IPS-15b (cell line): ENCODE measurements around the gene CD164.
"Not testable (repeated sequence)": the region's sequence is repeated elsewhere in the genome, so short reads cannot be mapped to it uniquely, and the experiment has no call there.

Experiments used
- H3K27me3 ChIP-seq: one replicate; pipeline ENCODE4 v1.6.1; 2013; ENCODE audit warnings: low read length; ENCODE audit not compliant: control insufficient read depth, insufficient read depth
- H3K36me3 ChIP-seq: one replicate; pipeline ENCODE4 v1.6.1; 2013; ENCODE audit warnings: low read length; ENCODE audit not compliant: control insufficient read depth, insufficient read depth
- H3K4me1 ChIP-seq: one replicate; pipeline ENCODE4 v1.6.1; 2013; ENCODE audit warnings: mild to moderate bottlenecking, low read length; ENCODE audit not compliant: control insufficient read depth, insufficient read depth
- H3K4me3 ChIP-seq: one replicate; pipeline ENCODE4 v1.5.1; 2013; ENCODE audit warnings: low read depth, low read length
- H3K9ac ChIP-seq: one replicate; pipeline ENCODE4 v1.6.1; 2013; ENCODE audit warnings: low read depth, mild to moderate bottlenecking, low read length
- H3K9me3 ChIP-seq: one replicate; pipeline ENCODE4 v1.6.1; 2013; ENCODE audit warnings: mild to moderate bottlenecking, low read length; ENCODE audit not compliant: control insufficient read depth, insufficient read depth

CD164 gene

GRCh38 chr6:109372130-109372529 is 10.1 kb downstream of the CD164 start:
- Histone ChIP-seq H3K9ac (no peak overlapping the region), H3K9me3 (no peaks in the 10 kb centered on the region), H3K4me3 (no peak overlapping the region), H3K27me3 (no peaks in the 10 kb centered on the region), H3K4me1 (no peaks in the 10 kb centered on the region), H3K36me3 (peaks cover 9% of the 10 kb centered on the region)

GRCh38 chr6:109370792-109371191 is 11.5 kb downstream of the CD164 start:
- Histone ChIP-seq H3K36me3 (no peaks in the 10 kb centered on the region), H3K4me3 (no peak overlapping the region), H3K9me3 (no peaks in the 10 kb centered on the region)

GRCh38 chr6:109370336-109370735 is 11.9 kb downstream of the CD164 start:
- no peaks in the 10 kb centered on the region for H3K36me3 ChIP-seq

More at GRCh38 chr6:109370792-109371191, 11.5 kb downstream of the CD164 start:
- Histone ChIP-seq H3K4me1 (no peaks in the 10 kb centered on the region), H3K27me3 (no peaks in the 10 kb centered on the region), H3K9ac (no peak overlapping the region)

GRCh38 chr6:109369728-109370127 is 12.5 kb downstream of the CD164 start:
- H3K9ac ChIP-seq, result no peak overlapping the region
- no peaks in the 10 kb centered on the region for H3K27me3 ChIP-seq
- no peak overlapping the region for H3K4me3 ChIP-seq
- H3K4me1 ChIP-seq, result no peaks in the 10 kb centered on the region
- no peaks in the 10 kb centered on the region for H3K9me3 ChIP-seq
- H3K36me3 ChIP-seq, result no peaks in the 10 kb centered on the region

More at GRCh38 chr6:109370336-109370735, 11.9 kb downstream of the CD164 start:
- Histone ChIP-seq H3K9me3 (no peaks in the 10 kb centered on the region), H3K9ac (no peak overlapping the region), H3K4me1 (no peaks in the 10 kb centered on the region), H3K4me3 (no peak overlapping the region), H3K27me3 (no peaks in the 10 kb centered on the region)

GRCh38 chr6:109364382-109365078 is 17.7 kb downstream of the CD164 start:
- H3K9me3 ChIP-seq, H3K4me1 ChIP-seq, H3K36me3 ChIP-seq, H3K27me3 ChIP-seq, H3K4me3 ChIP-seq, H3K9ac ChIP-seq: not testable (repeated sequence)

GRCh38 chr6:109363753-109364152 is 18.5 kb downstream of the CD164 start:
- Histone ChIP-seq H3K9me3 (no peaks in the 10 kb centered on the region), H3K4me1 (no peaks in the 10 kb centered on the region), H3K4me3 (no peak overlapping the region), H3K27me3 (no peaks in the 10 kb centered on the region), H3K36me3 (no peaks in the 10 kb centered on the region), H3K9ac (no peak overlapping the region)

- Histone ChIP-seq H3K9me3 (no peaks in the 10 kb centered on the region), H3K4me3 (no peak overlapping the region), H3K4me1 (no peaks in the 10 kb centered on the region), H3K27me3 (no peaks in the 10 kb centered on the region), H3K9ac (no peak overlapping the region), H3K36me3 (no peaks in the 10 kb centered on the region)
Measured at GRCh38 chr6:109362102-109362884, 20.0 kb downstream of the CD164 start.

GRCh38 chr6:109360791-109361190 is 21.5 kb downstream of the CD164 start:
- no peak overlapping the region for H3K9ac ChIP-seq
- no peaks in the 10 kb centered on the region for H3K36me3 ChIP-seq
- H3K4me1 ChIP-seq, result no peaks in the 10 kb centered on the region
- H3K27me3 ChIP-seq, result no peaks in the 10 kb centered on the region
- H3K4me3 ChIP-seq, result no peak overlapping the region
- H3K9me3 ChIP-seq, result no peaks in the 10 kb centered on the region

GRCh38 chr6:109360281-109360680 is 22.0 kb downstream of the CD164 start:
- no peak overlapping the region for H3K4me3 ChIP-seq
- H3K4me1 ChIP-seq, result no peaks in the 10 kb centered on the region
- no peaks in the 10 kb centered on the region for H3K36me3 ChIP-seq
- H3K27me3 ChIP-seq, result no peaks in the 10 kb centered on the region
- H3K9me3 ChIP-seq, result no peaks in the 10 kb centered on the region
- H3K9ac ChIP-seq, result no peak overlapping the region

- no peaks in the 10 kb centered on the region for H3K9me3 ChIP-seq
- H3K36me3 ChIP-seq, result no peaks in the 10 kb centered on the region
- H3K4me3 ChIP-seq, result no peak overlapping the region
- H3K4me1 ChIP-seq, result no peaks in the 10 kb centered on the region
- no peaks in the 10 kb centered on the region for H3K27me3 ChIP-seq
- no peak overlapping the region for H3K9ac ChIP-seq
Measured at GRCh38 chr6:109359248-109359647, 23.0 kb downstream of the CD164 start.

GRCh38 chr6:109358204-109358603 is 24.1 kb downstream of the CD164 start:
- Histone ChIP-seq H3K9ac (no peak overlapping the region), H3K4me3 (no peak overlapping the region), H3K4me1 (no peaks in the 10 kb centered on the region), H3K27me3 (no peaks in the 10 kb centered on the region), H3K36me3 (no peaks in the 10 kb centered on the region), H3K9me3 (no peaks in the 10 kb centered on the region)

GRCh38 chr6:109356237-109356636 is 26.0 kb downstream of the CD164 start:
- Histone ChIP-seq H3K4me3 (no peak overlapping the region), H3K4me1 (no peaks in the 10 kb centered on the region), H3K36me3 (no peaks in the 10 kb centered on the region), H3K9ac (no peak overlapping the region), H3K27me3 (no peaks in the 10 kb centered on the region), H3K9me3 (no peaks in the 10 kb centered on the region)
